ENCODE data around the gene ZNF436. TPM values are rescaled to one million over a fixed set of nuclear protein-coding genes. Genes with fewer than 3 reads are reported as not detected.
A peak's percentile ranks its signal among the peaks of the same experiment; 100 is the strongest.

The ZNF436 gene
- total and polyA plus RNA-seq, 2 of the 8 experiments (the other 6 are each of a cell fraction or from before 2014, with no cell fraction given), result 0.65 to 1.8 TPM

- peak in 2 of 3 experiments; percentile 8 to 19; a peak in 1 of 4 replicates for TF ChIP-seq CTCF (IDR thresholded peaks at IDR 0.05; ENCODE audit: control extremely low read depth in 1 of 3, insufficient read depth in 1 of 3, low read depth in 1 of 3, low read length in 3 of 3)
- TF ChIP-seq TBP (IDR thresholded peaks at IDR 0.05; ENCODE audit: low read depth, low read length), result no peak
- TF ChIP-seq TCF12 (IDR thresholded peaks at IDR 0.05; ENCODE audit: low read depth, low read length), result no peak
- TF ChIP-seq SP4 (IDR thresholded peaks at IDR 0.05; ENCODE audit: low read length), result no peak
- TF ChIP-seq CBX5 (IDR thresholded peaks at IDR 0.05; ENCODE audit: low read depth, low read length), result no peak
- no peak for TF ChIP-seq EZH2 (IDR thresholded peaks at IDR 0.05; ENCODE audit: low read depth, low read length, severe bottlenecking)
- peak; percentile 75 for TF ChIP-seq NANOG (IDR thresholded peaks at IDR 0.05; ENCODE audit: insufficient read depth, low read depth, low read length, poor library complexity, severe bottlenecking)
- no peak for TF ChIP-seq KDM1A (IDR thresholded peaks at IDR 0.05; ENCODE audit: borderline replicate concordance, low read length)
- TF ChIP-seq USF2 (IDR thresholded peaks at IDR 0.05; ENCODE audit: low read length), result no peak
- TF ChIP-seq HDAC6 (IDR thresholded peaks at IDR 0.05; ENCODE audit: low read depth, low read length), result no peak
- TF ChIP-seq BACH1 (IDR thresholded peaks at IDR 0.05; ENCODE audit: low read length), result no peak
- TF ChIP-seq CHD2 (IDR thresholded peaks at IDR 0.05; ENCODE audit: low read length), result no peak
- TF ChIP-seq MAX (IDR thresholded peaks at IDR 0.05), result no peak
- no peak for TF ChIP-seq SIX5 (IDR thresholded peaks at IDR 0.05; ENCODE audit: low read depth, low read length)
- no peak for TF ChIP-seq CEBPB (IDR thresholded peaks at IDR 0.05; ENCODE audit: low read depth, low read length)
- TF ChIP-seq ZNF274 (IDR thresholded peaks at IDR 0.05; ENCODE audit: borderline replicate concordance, extremely low read depth, low read length), result no peak
- TF ChIP-seq FOSL1 (IDR thresholded peaks at IDR 0.05; ENCODE audit: insufficient read depth, low read depth, low read length), result no peak
- TF ChIP-seq MAFK (IDR thresholded peaks at IDR 0.05; ENCODE audit: low read depth, low read length), result no peak
- TF ChIP-seq TAF7 (optimal IDR thresholded peaks at IDR 0.05; ENCODE audit: borderline replicate concordance, low read depth, low read length), result no peak
- no peak for TF ChIP-seq JUN (IDR thresholded peaks at IDR 0.05; ENCODE audit: low read depth, low read length)
- TF ChIP-seq NRF1 (IDR thresholded peaks at IDR 0.05; ENCODE audit: low read depth, low read length), result no peak
Measured at GRCh38 chr1:23370709-23371584, 1.3 kb upstream of the ZNF436 start (continued).
